Left lung (tissue), 10 donors: Measurements from ENCODE around the gene BORCS8. TPM values are rescaled to one million over a fixed set of nuclear protein-coding genes. Genes with fewer than 3 reads are reported as not detected.

ENCODE experiments used
- ATAC-seq: fragments of 200-7000 bp; cut with Tn5 transposase; one replicate; pipeline ENCODE4 v1.9.1; 2020; ENCODE audit warnings: moderate library complexity
- DNase-seq, 4 donors: peaks; one replicate each; pipeline ENCODE4 v3.0.0-alpha.2; 2013 to 2020
- H3K27ac ChIP-seq, 2 donors: fragments of 200-600 bp; sonication (generic) in 1 of 2; one replicate each; pipeline versions ENCODE4 v1.5.0 to v1.8.0; 2020 to 2021
- H3K27me3 ChIP-seq, 2 donors: fragments of 200-600 bp; sonication (generic) in 1 of 2; one replicate each; pipeline versions ENCODE4 v1.5.0 to v1.8.0; 2020 to 2021
- H3K36me3 ChIP-seq, 2 donors: fragments of 200-600 bp; sonication (generic) in 1 of 2; one replicate each; pipeline versions ENCODE4 v1.5.0 to v1.8.0; 2020 to 2021
- H3K4me1 ChIP-seq, 2 donors: fragments of 200-600 bp; one replicate each; pipeline ENCODE4 v1.8.0; 2021
- H3K4me3 ChIP-seq, 2 donors: fragments of 200-600 bp; sonication (generic) in 1 of 2; one replicate each; pipeline versions ENCODE4 v1.5.0 to v1.8.0; 2020 to 2021; ENCODE audit warnings: mild to moderate bottlenecking in 1 of 2
- H3K9me3 ChIP-seq, 2 donors: fragments of 200-600 bp; sonication (generic) in 1 of 2; one replicate each; pipeline versions ENCODE4 v1.5.0 to v1.8.0; 2020 to 2021
- intact Hi-C, 2 donors: fragments of 100-400 bp; cut with DNase I; formaldehyde crosslinking; loops; one replicate each; pipeline versions ENCODE4 v1.11.2 to v1.14.2; 2022
- polyA plus RNA-seq, 6 donors: library from polyadenylated mRNA; unstranded; fragments of 120-200 nt; gene quantifications; one replicate each; pipeline ENCODE4 v1.2.1, GENCODE V29; 2013; ENCODE audit not compliant: insufficient read length in 6 of 6
- total RNA-seq, 2 donors: library from RNA; stranded (reverse); fragmentation: NEBNext Ultra II Directional; extraction: Animal tissue kit (Norgen Biotek cat#: 25700); gene quantifications; one replicate each; pipeline ENCODE4 v1.2.1, GENCODE V29; 2021
- TF ChIP-seq, protein P1 (sequence below), 2 donors: fragments of 200-600 bp; sonication (generic) in 1 of 2; IDR thresholded peaks; one replicate each; pipeline versions ENCODE4 v1.5.0 to v1.8.0; 2021; ENCODE audit warnings: antibody characterized with exemption in 2 of 2
- donor health status: DM: no; HTN: yes; CAD: no.
- donor health status: DM: no; HTN: no; CAD: no.

BORCS8 gene
- total and polyA plus RNA-seq, 8 donors: 16.4 to 39.1 (median 18.3) TPM

DNA sequence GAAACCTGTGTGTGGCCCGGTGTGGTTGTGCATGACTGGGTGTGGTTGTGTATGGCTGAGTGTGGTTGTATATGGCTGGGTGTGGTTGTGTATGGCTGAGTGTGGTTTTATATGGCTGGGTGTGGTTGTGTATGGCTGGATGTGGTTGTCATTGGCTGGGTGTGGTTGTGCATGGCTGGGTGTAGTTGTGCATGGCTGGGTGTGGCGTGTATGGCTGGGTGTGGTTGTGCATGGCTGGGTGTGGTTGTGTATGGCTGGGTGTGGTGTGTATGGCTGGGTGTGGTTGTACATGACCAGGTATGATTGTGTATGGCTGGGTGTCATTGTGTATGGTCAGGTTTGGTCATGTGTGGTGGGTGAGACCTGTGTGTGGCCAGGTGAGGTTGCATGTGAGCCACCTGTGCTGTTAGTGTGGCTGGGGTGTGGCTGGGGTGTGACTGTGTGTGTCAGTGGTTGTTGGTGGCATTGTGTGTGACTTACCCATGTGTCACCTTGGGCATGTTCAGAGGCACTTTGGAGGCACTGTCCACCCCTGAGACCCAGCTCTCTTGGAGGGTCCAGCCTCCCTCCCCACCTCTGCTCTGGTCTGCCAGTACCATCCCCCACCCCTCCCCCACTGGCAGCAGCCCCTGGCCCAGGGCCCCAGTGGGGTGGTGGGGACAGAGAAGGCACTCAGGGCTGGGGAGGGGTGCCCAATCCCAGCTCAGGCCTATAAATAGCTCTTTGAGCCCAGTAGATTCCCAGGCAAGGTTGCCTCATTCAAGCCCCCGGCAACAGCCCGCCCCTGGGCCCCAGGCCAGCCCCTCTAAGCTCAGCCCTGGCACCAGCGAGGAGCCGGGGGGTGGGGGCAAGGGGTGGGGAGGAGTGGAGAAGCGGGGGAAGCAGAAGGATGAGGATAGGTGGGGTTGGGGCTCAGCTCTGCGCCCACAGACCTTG lies 16.0 kb upstream of the BORCS8 start:
- ATAC-seq: no peak
- H3K9me3 ChIP-seq: no peaks in the 10 kb centered on the region
- H3K4me1 ChIP-seq: peaks cover 0 to 2% of the 10 kb centered on the region in 2 donors
- DNase-seq: no peak
- intact Hi-C loops: no loop called here
- H3K27ac ChIP-seq: no peak overlapping the region
- peaks cover 19 to 58% of the 10 kb centered on the region in 2 donors for H3K27me3 ChIP-seq
- TF ChIP-seq, protein P1, sequence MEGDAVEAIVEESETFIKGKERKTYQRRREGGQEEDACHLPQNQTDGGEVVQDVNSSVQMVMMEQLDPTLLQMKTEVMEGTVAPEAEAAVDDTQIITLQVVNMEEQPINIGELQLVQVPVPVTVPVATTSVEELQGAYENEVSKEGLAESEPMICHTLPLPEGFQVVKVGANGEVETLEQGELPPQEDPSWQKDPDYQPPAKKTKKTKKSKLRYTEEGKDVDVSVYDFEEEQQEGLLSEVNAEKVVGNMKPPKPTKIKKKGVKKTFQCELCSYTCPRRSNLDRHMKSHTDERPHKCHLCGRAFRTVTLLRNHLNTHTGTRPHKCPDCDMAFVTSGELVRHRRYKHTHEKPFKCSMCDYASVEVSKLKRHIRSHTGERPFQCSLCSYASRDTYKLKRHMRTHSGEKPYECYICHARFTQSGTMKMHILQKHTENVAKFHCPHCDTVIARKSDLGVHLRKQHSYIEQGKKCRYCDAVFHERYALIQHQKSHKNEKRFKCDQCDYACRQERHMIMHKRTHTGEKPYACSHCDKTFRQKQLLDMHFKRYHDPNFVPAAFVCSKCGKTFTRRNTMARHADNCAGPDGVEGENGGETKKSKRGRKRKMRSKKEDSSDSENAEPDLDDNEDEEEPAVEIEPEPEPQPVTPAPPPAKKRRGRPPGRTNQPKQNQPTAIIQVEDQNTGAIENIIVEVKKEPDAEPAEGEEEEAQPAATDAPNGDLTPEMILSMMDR (IDR thresholded peaks at IDR 0.05): no peak
- no peak overlapping the region for H3K4me3 ChIP-seq
- H3K36me3 ChIP-seq: no peaks in the 10 kb centered on the region

DNA sequence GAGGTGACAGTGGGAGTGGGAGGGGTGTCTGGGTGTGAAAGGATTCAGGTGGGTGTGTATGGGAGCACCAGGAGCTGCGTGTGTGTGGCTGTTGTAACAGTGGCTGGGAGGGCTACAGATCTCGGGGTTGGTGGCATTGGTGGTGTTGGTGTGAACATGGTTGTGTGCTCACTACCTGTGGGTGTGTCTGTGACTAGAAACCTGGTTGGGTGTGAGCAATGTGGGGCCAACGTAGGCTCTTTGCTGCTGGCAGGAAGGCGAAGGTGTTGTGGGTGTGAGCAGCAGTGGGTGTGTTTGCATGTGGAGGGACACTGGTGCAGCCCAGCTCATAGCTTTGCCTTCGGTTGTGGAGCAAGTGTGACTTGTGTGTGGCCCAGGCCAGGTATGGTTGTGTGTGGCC lies 15.0 kb upstream of the BORCS8 start:
- ATAC-seq (no peak), DNase-seq (no peak)
- TF ChIP-seq, protein P1 (IDR thresholded peaks at IDR 0.05): no peak
- Histone ChIP-seq H3K27me3 (peaks cover 11 to 48% of the 10 kb centered on the region in 2 donors), H3K4me1 (peaks cover 4 to 11% of the 10 kb centered on the region in 2 donors), H3K36me3 (peaks cover 0 to 2% of the 10 kb centered on the region in 2 donors), H3K4me3 (no peak overlapping the region), H3K27ac (no peak overlapping the region), H3K9me3 (no peaks in the 10 kb centered on the region)
- intact Hi-C loops: no loop called here

DNA sequence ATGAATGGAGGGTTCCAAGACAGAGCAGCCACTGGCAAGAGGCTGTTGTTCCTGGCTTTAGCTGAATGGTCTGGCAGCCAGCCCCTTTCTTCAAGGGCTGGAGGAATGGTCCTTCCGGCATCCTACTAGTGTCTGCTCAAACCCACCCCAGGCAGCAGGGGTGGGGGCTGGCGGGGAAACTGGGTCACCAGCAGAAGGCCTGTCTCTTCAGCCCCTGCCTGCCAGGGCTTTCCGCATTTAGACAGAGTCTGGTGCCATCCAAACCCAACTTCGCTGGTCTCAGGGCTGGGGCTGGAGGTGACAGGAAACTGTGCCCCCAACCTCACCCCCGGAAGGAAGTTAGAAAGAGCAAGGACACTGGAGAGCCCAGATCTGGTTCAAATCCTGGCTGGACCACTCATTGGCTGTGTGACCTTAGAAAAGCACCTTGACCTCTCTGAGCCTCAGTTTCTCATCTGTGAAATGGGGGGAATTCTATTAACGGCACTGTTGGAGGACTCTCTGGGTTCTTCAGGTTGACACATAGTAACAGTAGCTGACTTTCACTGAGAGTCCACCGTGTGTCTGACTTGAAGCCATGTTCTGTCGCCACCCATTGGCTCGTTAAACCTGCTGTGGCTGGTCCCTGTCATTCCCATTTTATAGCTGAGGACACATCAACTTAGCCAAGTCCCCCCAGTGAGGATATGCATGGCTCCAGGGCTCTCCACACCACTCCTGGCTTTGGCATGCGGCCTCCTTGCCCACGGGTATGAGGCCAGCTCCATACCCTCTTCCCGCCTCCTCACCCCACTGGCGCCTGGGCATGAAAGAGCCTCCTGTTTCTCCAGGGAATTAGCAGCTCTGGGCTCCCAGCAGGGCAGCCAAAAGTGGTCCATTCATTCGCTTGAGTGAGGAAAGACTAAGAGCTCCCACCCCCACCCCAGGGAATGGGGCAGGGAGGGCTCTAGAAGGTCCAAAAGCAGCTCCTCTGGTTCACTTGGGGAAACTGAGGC lies 13.8 kb upstream of the BORCS8 start:
- H3K36me3 ChIP-seq: peaks cover 0 to 9% of the 10 kb centered on the region in 2 donors
- no peak overlapping the region for H3K27ac ChIP-seq
- TF ChIP-seq, protein P1 (IDR thresholded peaks at IDR 0.05): no peak
- intact Hi-C loops: no loop called here
- ATAC-seq: no peak
- no peak overlapping the region for H3K4me3 ChIP-seq
- peak in 1 of 4 donors; percentile 37 for DNase-seq
- no peaks in the 10 kb centered on the region for H3K9me3 ChIP-seq
- H3K4me1 ChIP-seq: peaks cover 4 to 13% of the 10 kb centered on the region in 2 donors
- peaks cover 0 to 36% of the 10 kb centered on the region in 2 donors for H3K27me3 ChIP-seq

DNA sequence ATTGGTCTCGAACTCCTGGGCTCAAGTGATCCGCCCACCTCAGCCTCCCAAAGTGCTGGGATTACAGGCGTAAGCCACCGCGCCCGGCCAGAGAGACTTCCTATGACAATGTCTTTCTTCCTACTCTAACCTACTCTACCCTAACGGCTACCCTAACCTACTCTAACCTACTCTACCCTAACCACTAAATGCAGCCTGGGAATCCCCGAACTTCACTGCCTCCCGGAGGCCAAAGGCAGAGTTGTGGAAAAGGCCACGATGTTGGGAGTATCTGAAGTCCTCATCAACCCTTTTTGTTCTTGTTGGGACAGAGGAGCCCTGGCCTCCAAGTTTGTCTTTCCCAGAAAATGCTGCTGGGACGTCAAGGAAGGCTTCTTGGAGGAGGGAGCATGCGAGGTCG lies 12.2 kb upstream of the BORCS8 start:
- H3K27me3 ChIP-seq: peaks cover 0 to 21% of the 10 kb centered on the region in 2 donors
- no peak overlapping the region for H3K27ac ChIP-seq
- H3K36me3 ChIP-seq: peaks cover 0 to 22% of the 10 kb centered on the region in 2 donors
- intact Hi-C loops: no loop called here
- no peak overlapping the region for H3K4me3 ChIP-seq
- H3K9me3 ChIP-seq: no peaks in the 10 kb centered on the region
- DNase-seq: no peak
- ATAC-seq: no peak
- H3K4me1 ChIP-seq: peaks cover 4 to 13% of the 10 kb centered on the region in 2 donors
- TF ChIP-seq, protein P1 (IDR thresholded peaks at IDR 0.05): no peak
